Panc1 (cell line): ENCODE measurements around the gene MAP7. TPM values are rescaled to one million over a fixed set of nuclear protein-coding genes. Genes with fewer than 3 reads are reported as not detected.

Experiments used
- ATAC-seq: fragments of 200-7000 bp; cut with Tn5 transposase; 2 replicates; pipeline ENCODE4 v1.9.1; 2020; ENCODE audit warnings: mild to moderate bottlenecking, moderate library complexity
- BruUV-seq: library from RNA; stranded (reverse); fragments of 400-500 nt; replicated peaks from 2 replicates; lab custom pipeline; 2021; lab: Mats Ljungman, UMichigan
- CTCF ChIA-PET: fragments of 300-600 bp; sonication (Branson Sonifier 250); formaldehyde crosslinking; loops from one replicate; lab custom pipeline; 2022; ENCODE audit warnings: antibody characterized with exemption; lab: Charles Lee
- POLR2A ChIA-PET: fragments of 300-600 bp; sonication (Branson Sonifier 250); formaldehyde crosslinking; loops from one replicate; lab custom pipeline; 2022; ENCODE audit warnings: antibody characterized with exemption; lab: Charles Lee
- DNase-seq: peaks from one replicate; pipeline ENCODE4 v3.0.0-alpha.2; 2010; ENCODE audit warnings: low read depth, low spot score
- H3K27ac ChIP-seq: 2 replicates; pipeline ENCODE4 v1.5.1; 2011; ENCODE audit warnings: mild to moderate bottlenecking, low read length, inconsistent platforms
- H3K27me3 ChIP-seq: fragments of 200-500 bp; sonication (Bioruptor generic); 2 replicates; pipeline ENCODE4 v1.6.0; 2014; ENCODE audit warnings: low read length, inconsistent platforms; ENCODE audit not compliant: control insufficient read depth, insufficient read depth
- H3K36me3 ChIP-seq: fragments of 200-500 bp; sonication (Bioruptor generic); 2 replicates; pipeline ENCODE4 v1.5.1; 2014; ENCODE audit warnings: inconsistent platforms, mild to moderate bottlenecking, low read length, moderate library complexity; ENCODE audit not compliant: control insufficient read depth, insufficient read depth
- H3K4me1 ChIP-seq: 2 replicates; pipeline ENCODE4 v1.5.1; 2011; ENCODE audit warnings: inconsistent platforms, mild to moderate bottlenecking, low read length, moderate library complexity; ENCODE audit not compliant: control insufficient read depth, insufficient read depth
- H3K4me3 ChIP-seq, 2 experiments: 2 replicates each; pipeline ENCODE4 v1.5.1; 2011 to 2012; ENCODE audit warnings: low read depth in 2 of 2, low read length in 2 of 2, mild to moderate bottlenecking in 2 of 2, inconsistent platforms in 1 of 2, moderate library complexity in 1 of 2
- H3K9me3 ChIP-seq: fragments of 200-500 bp; sonication (Bioruptor generic); 2 replicates; pipeline ENCODE4 v1.5.1; 2014; ENCODE audit warnings: low read depth, mild to moderate bottlenecking, inconsistent platforms, low read length, moderate library complexity; ENCODE audit not compliant: control insufficient read depth, insufficient read depth
- POLR2AphosphoS5 ChIP-seq: IDR thresholded peaks from 2 replicates; pipeline ENCODE4 v1.6.1; 2012; ENCODE audit warnings: mild to moderate bottlenecking, low read depth, low read length, moderate library complexity
- REST ChIP-seq, 2 experiments: IDR thresholded peaks; 2 replicates each; pipeline ENCODE4 v1.6.1; 2011 to 2012; ENCODE audit warnings: low read depth in 2 of 2, control low read depth in 1 of 2, low read length in 1 of 2, mild to moderate bottlenecking in 1 of 2, moderate library complexity in 1 of 2; ENCODE audit not compliant: insufficient read depth in 1 of 2
- SIN3A ChIP-seq: IDR thresholded peaks from 2 replicates; pipeline ENCODE4 v1.6.1; 2012; ENCODE audit warnings: low read depth, mild to moderate bottlenecking, low read length, moderate library complexity, borderline replicate concordance; ENCODE audit not compliant: insufficient read depth
- TCF7L2 ChIP-seq: IDR thresholded peaks from 2 replicates; pipeline ENCODE4 v1.6.1; 2011; ENCODE audit warnings: mild to moderate bottlenecking, low read depth, low read length, inconsistent platforms
- in situ Hi-C: cut with HindIII; loops from 2 replicates; pipeline ENCODE4 v1.10.0; 2016; ENCODE audit warnings: low sequenced_read_pairs, low pct_unique_long_range_greater_than_20kb
- intact Hi-C: fragments of 100-400 bp; cut with micrococcal nuclease; formaldehyde crosslinking; loops from one replicate; pipeline ENCODE4 v1.10.0; 2022; ENCODE audit not compliant: unreplicated experiment
- total RNA-seq: library from RNA; stranded (reverse); gene quantifications from one replicate; pipeline ENCODE4 v1.2.1, GENCODE V29; 2021; ENCODE audit not compliant: unreplicated experiment
- TF ChIP-seq, protein P1 (sequence below): fragments of 450-650 bp; IDR thresholded peaks from 2 replicates; pipeline ENCODE4 v1.5.1; 2017; ENCODE audit warnings: mild to moderate bottlenecking

Gene MAP7
- total RNA-seq, 1 experiment from 2014 or later = 1.8 TPM

- intact Hi-C loops = no loop called here
- ChIA-PET POLR2A (no interaction called here), CTCF (no interaction called here)
- no peak overlapping the region for H3K4me3 ChIP-seq
- no peak overlapping the region for H3K27ac ChIP-seq
- no peaks in the 10 kb centered on the region; the same call in 1 of the 2 replicates for H3K27me3 ChIP-seq
- no peak for DNase-seq
- no peak for ATAC-seq
- BruUV-seq = no TSS peak
- in situ Hi-C loops = no loop called here
- H3K9me3 ChIP-seq = no peaks in the 10 kb centered on the region
- H3K4me1 ChIP-seq = no peaks in the 10 kb centered on the region
- H3K36me3 ChIP-seq = no peaks in the 10 kb centered on the region
- TF ChIP-seq TCF7L2 = no peak
- TF ChIP-seq, protein P1, sequence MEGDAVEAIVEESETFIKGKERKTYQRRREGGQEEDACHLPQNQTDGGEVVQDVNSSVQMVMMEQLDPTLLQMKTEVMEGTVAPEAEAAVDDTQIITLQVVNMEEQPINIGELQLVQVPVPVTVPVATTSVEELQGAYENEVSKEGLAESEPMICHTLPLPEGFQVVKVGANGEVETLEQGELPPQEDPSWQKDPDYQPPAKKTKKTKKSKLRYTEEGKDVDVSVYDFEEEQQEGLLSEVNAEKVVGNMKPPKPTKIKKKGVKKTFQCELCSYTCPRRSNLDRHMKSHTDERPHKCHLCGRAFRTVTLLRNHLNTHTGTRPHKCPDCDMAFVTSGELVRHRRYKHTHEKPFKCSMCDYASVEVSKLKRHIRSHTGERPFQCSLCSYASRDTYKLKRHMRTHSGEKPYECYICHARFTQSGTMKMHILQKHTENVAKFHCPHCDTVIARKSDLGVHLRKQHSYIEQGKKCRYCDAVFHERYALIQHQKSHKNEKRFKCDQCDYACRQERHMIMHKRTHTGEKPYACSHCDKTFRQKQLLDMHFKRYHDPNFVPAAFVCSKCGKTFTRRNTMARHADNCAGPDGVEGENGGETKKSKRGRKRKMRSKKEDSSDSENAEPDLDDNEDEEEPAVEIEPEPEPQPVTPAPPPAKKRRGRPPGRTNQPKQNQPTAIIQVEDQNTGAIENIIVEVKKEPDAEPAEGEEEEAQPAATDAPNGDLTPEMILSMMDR = no peak
- TF ChIP-seq POLR2AphosphoS5 = no peak
- no peak for TF ChIP-seq SIN3A
- no peak for TF ChIP-seq REST (IDR thresholded peaks at IDR 0.05; ENCODE audit: insufficient read depth in 1 of 2, low read depth in 2 of 2, low read length in 1 of 2)
These were observed 162.9 kb downstream of the MAP7 start for GRCh38 chr6:136387316-136387715.

DNA sequence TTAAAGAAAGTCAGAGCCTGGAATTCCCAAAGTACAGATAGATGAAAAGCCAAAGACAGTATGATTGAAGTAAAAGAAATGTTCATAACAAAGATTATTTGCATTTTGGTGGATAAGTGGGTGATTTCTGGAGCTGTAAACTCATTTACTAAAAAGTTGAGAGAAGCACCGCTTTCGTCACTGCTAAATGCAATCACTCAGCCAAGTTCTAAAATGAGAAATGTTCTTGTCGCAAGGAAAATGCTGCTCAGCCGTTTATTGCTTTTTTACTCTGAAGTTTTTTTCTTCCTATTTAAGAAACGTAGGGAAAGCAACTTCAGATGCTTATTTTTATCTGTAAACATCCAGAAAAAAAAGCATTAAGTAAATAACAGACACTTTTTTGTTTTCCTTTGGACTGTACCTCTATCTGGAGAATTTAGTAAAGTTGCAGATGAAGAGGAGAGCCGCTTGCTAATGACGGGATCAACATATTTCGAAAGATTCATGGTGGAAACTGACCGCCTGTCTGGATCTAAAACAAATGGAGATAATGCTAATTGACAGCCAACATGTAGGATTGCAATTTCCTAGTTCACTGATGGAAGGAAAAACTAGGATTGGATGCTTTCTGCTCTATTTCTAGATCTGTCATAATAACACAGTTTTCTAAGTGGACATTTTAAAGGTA is 166.8 kb downstream of the MAP7 start:
- in situ Hi-C loops = no loop called here
- CTCF ChIA-PET = no interaction called here
- DNase-seq = no peak

More for the DNA sequence above, 166.8 kb downstream of the MAP7 start:
- Histone ChIP-seq H3K9me3 (no peaks in the 10 kb centered on the region), H3K4me3 (no peak overlapping the region), H3K27me3 (no peaks in the 10 kb centered on the region; the same call in 1 of the 2 replicates), H3K36me3 (no peaks in the 10 kb centered on the region), H3K4me1 (no peaks in the 10 kb centered on the region), H3K27ac (no peak overlapping the region)
- intact Hi-C loops = no loop called here
- no peak for TF ChIP-seq SIN3A
- TF ChIP-seq POLR2AphosphoS5 = no peak
- no peak for TF ChIP-seq TCF7L2
- TF ChIP-seq, protein P1 = no peak
- no peak for TF ChIP-seq REST (IDR thresholded peaks at IDR 0.05; ENCODE audit: insufficient read depth in 1 of 2, low read depth in 2 of 2, low read length in 1 of 2)
- no peak for ATAC-seq
- POLR2A ChIA-PET = no interaction called here
- no TSS peak for BruUV-seq
